ENCODE results near the gene CCDC121. TPM values are rescaled to one million over a fixed set of nuclear protein-coding genes. Genes with fewer than 3 reads are reported as not detected.

Gene CCDC121
- total and polyA plus RNA-seq, 10 of the 15 experiments (the other 5 are each of a cell fraction or from before 2014, with no cell fraction given), result 0.34 to 1.2 (median 0.63) TPM

DNA sequence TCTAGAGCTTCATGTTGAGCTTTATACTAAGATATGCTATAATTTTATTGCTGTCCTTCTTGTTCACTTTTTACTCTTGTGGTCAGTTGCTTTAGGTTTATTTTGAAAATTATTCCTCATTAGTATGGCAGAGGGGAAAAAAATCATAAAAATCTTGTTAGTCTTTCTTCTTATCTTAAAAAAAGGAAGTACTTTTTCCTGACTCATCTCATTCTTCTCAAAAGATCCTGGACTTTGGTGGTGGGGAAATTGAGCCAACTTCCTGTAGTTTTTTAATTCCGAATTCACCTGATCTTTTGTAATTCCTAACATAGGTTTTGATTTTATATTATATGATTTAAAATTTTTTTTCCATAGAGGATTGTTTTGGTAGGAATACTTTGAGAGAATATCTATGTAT lies 38.6 kb upstream of the CCDC121 start (continued):
- TF ChIP-seq, protein P1, sequence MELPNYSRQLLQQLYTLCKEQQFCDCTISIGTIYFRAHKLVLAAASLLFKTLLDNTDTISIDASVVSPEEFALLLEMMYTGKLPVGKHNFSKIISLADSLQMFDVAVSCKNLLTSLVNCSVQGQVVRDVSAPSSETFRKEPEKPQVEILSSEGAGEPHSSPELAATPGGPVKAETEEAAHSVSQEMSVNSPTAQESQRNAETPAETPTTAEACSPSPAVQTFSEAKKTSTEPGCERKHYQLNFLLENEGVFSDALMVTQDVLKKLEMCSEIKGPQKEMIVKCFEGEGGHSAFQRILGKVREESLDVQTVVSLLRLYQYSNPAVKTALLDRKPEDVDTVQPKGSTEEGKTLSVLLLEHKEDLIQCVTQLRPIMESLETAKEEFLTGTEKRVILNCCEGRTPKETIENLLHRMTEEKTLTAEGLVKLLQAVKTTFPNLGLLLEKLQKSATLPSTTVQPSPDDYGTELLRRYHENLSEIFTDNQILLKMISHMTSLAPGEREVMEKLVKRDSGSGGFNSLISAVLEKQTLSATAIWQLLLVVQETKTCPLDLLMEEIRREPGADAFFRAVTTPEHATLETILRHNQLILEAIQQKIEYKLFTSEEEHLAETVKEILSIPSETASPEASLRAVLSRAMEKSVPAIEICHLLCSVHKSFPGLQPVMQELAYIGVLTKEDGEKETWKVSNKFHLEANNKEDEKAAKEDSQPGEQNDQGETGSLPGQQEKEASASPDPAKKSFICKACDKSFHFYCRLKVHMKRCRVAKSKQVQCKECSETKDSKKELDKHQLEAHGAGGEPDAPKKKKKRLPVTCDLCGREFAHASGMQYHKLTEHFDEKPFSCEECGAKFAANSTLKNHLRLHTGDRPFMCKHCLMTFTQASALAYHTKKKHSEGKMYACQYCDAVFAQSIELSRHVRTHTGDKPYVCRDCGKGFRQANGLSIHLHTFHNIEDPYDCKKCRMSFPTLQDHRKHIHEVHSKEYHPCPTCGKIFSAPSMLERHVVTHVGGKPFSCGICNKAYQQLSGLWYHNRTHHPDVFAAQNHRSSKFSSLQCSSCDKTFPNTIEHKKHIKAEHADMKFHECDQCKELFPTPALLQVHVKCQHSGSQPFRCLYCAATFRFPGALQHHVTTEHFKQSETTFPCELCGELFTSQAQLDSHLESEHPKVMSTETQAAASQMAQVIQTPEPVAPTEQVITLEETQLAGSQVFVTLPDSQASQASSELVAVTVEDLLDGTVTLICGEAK (IDR thresholded peaks at IDR 0.05; ENCODE audit: borderline replicate concordance), result no peak
- TF ChIP-seq TCF7 (IDR thresholded peaks at IDR 0.05; ENCODE audit: borderline replicate concordance) (no peak), FOXK2 (IDR thresholded peaks at IDR 0.05) (no peak), MEF2B (IDR thresholded peaks at IDR 0.05; ENCODE audit: partially characterized antibody, poor library complexity, severe bottlenecking) (no peak), KLF5 (IDR thresholded peaks at IDR 0.05; ENCODE audit: partially characterized antibody) (no peak), SIN3A (IDR thresholded peaks at IDR 0.05; ENCODE audit: low read depth, low read length) (no peak)
- TF ChIP-seq, protein P2, sequence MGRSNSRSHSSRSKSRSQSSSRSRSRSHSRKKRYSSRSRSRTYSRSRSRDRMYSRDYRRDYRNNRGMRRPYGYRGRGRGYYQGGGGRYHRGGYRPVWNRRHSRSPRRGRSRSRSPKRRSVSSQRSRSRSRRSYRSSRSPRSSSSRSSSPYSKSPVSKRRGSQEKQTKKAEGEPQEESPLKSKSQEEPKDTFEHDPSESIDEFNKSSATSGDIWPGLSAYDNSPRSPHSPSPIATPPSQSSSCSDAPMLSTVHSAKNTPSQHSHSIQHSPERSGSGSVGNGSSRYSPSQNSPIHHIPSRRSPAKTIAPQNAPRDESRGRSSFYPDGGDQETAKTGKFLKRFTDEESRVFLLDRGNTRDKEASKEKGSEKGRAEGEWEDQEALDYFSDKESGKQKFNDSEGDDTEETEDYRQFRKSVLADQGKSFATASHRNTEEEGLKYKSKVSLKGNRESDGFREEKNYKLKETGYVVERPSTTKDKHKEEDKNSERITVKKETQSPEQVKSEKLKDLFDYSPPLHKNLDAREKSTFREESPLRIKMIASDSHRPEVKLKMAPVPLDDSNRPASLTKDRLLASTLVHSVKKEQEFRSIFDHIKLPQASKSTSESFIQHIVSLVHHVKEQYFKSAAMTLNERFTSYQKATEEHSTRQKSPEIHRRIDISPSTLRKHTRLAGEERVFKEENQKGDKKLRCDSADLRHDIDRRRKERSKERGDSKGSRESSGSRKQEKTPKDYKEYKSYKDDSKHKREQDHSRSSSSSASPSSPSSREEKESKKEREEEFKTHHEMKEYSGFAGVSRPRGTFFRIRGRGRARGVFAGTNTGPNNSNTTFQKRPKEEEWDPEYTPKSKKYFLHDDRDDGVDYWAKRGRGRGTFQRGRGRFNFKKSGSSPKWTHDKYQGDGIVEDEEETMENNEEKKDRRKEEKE (IDR thresholded peaks at IDR 0.05), result no peak

Measured in GM12878 (cell line).